SK-N-SH (cell line): ENCODE data around the gene LCP2. TPM values are rescaled to one million over a fixed set of nuclear protein-coding genes. Genes with fewer than 3 reads are reported as not detected.

Experiments
- CTCF ChIA-PET: fragments of 300-600, 350-600 bp; formaldehyde crosslinking; extraction: SDS; loops from one replicate; lab custom pipeline; 2021; lab: Yijun Ruan, JAX
- POLR2A ChIA-PET: fragments of 350-600 bp; sonication (Branson Sonifier 250); formaldehyde crosslinking; extraction: SDS; loops from one replicate; lab custom pipeline; 2020; ENCODE audit warnings: antibody characterized with exemption, inconsistent platforms; lab: Yijun Ruan, JAX
- DNase-seq: peaks from one replicate; pipeline ENCODE4 v3.0.0; 2012
- H2AFZ ChIP-seq: fragments of 200-600 bp; sonication (generic); 2 replicates; pipeline ENCODE4 v1.8.1; 2016; ENCODE audit warnings: antibody characterized with exemption, mild to moderate bottlenecking, low read depth
- H3F3A ChIP-seq: fragments of 200-600 bp; sonication (generic); replicated peaks from 2 replicates; pipeline ENCODE3; 2016; ENCODE audit warnings: antibody characterized with exemption, mild to moderate bottlenecking; ENCODE audit not compliant: insufficient read depth
- H3K27ac ChIP-seq, 2 experiments: fragments of 200-500 bp in 1 of 2; fragments of 200-600 bp in 1 of 2; sonication (Bioruptor generic) in 1 of 2; sonication (generic), shearing (Covaris generic) in 1 of 2; 2 replicates each; pipeline versions ENCODE4 v1.5.1 to v1.6.1; 2014 to 2016; ENCODE audit warnings: low read depth in 2 of 2, inconsistent platforms in 1 of 2, low read length in 1 of 2, mild to moderate bottlenecking in 1 of 2, mixed read lengths in 1 of 2
- H3K27me3 ChIP-seq: fragments of 200-600 bp; sonication (generic), shearing (Covaris generic); 2 replicates; pipeline ENCODE4 v1.6.1; 2016; ENCODE audit warnings: mixed run types; ENCODE audit not compliant: insufficient read depth
- H3K36me3 ChIP-seq, 2 experiments: fragments of 200-500 bp in 1 of 2; fragments of 200-600 bp in 1 of 2; sonication (Bioruptor generic) in 1 of 2; sonication (generic) in 1 of 2; replicated peaks in 1 of 2; 2 replicates each; pipeline versions ENCODE3 to v1.5.1; 2014 to 2016; ENCODE audit warnings: low read length in 1 of 2, mild to moderate bottlenecking in 1 of 2; ENCODE audit not compliant: insufficient read depth in 2 of 2, control insufficient read depth in 1 of 2
- H3K4me1 ChIP-seq, 2 experiments: fragments of 200-500 bp in 1 of 2; fragments of 200-600 bp in 1 of 2; sonication (Bioruptor generic) in 1 of 2; sonication (generic), shearing (Covaris generic) in 1 of 2; 2 replicates each; pipeline versions ENCODE4 v1.5.1 to v1.6.1; 2014 to 2016; ENCODE audit warnings: low read depth in 1 of 2, low read length in 1 of 2, mixed run types in 1 of 2; ENCODE audit not compliant: insufficient read depth in 2 of 2, control insufficient read depth in 1 of 2
- H3K4me2 ChIP-seq: fragments of 200-600 bp; sonication (generic), shearing (Covaris generic); 2 replicates; pipeline ENCODE4 v1.6.1; 2017; ENCODE audit warnings: mixed run types
- H3K4me3 ChIP-seq, 2 experiments: fragments of 200-500 bp in 1 of 2; fragments of 200-600 bp in 1 of 2; sonication (Bioruptor generic) in 1 of 2; sonication (generic), shearing (Covaris generic) in 1 of 2; 2 replicates each; pipeline versions ENCODE4 v1.5.1 to v1.8.1; 2014 to 2016; ENCODE audit warnings: low read depth in 2 of 2, inconsistent platforms in 1 of 2, low read length in 1 of 2, mild to moderate bottlenecking in 1 of 2, mixed read lengths in 1 of 2, moderate library complexity in 1 of 2
- H3K79me2 ChIP-seq: fragments of 200-600 bp; sonication (generic); 2 replicates; pipeline ENCODE4 v1.8.1; 2017; ENCODE audit warnings: mild to moderate bottlenecking; ENCODE audit not compliant: insufficient read depth
- H3K9ac ChIP-seq: fragments of 200-600 bp; sonication (generic); 2 replicates; pipeline ENCODE4 v1.6.1; 2017; ENCODE audit warnings: mixed run types
- H3K9me2 ChIP-seq: fragments of 200-600 bp; sonication (generic); 2 replicates; pipeline ENCODE4 v1.6.1; 2017; ENCODE audit warnings: mixed run types
- H3K9me3 ChIP-seq: fragments of 200-600 bp; sonication (generic); 2 replicates; pipeline ENCODE4 v1.6.1; 2017; ENCODE audit warnings: mixed run types, mild to moderate bottlenecking, moderate library complexity
- H4K20me1 ChIP-seq: fragments of 200-600 bp; sonication (generic); 2 replicates; pipeline ENCODE4 v1.6.1; 2017; ENCODE audit warnings: mild to moderate bottlenecking, mixed run types; ENCODE audit not compliant: insufficient read depth
- CTCF ChIP-seq: fragments of 200-600 bp; sonication (generic); IDR thresholded peaks from 2 replicates; pipeline ENCODE4 v1.6.1; 2017; ENCODE audit warnings: antibody characterized with exemption, mild to moderate bottlenecking, moderate library complexity
- GATA2 ChIP-seq: sonication (generic); formaldehyde crosslinking; IDR thresholded peaks from 2 replicates; pipeline ENCODE4 v1.5.0; 2020; ENCODE audit warnings: mild to moderate bottlenecking, missing genetic modification reagents
- IRF3 ChIP-seq: fragments of 150-350 bp; IDR thresholded peaks from 2 replicates; pipeline ENCODE4 v1.6.1; 2016; ENCODE audit warnings: mild to moderate bottlenecking, low read depth, low read length
- MEF2A ChIP-seq: IDR thresholded peaks from 2 replicates; pipeline ENCODE4 v1.4.0; 2012; ENCODE audit warnings: low read depth, borderline replicate concordance
- MXI1 ChIP-seq: IDR thresholded peaks from 2 replicates; pipeline ENCODE4 v1.6.1; 2012; ENCODE audit warnings: mild to moderate bottlenecking, low read depth, low read length, improper control_type of control experiment
- NRF1 ChIP-seq: IDR thresholded peaks from 2 replicates; pipeline ENCODE4 v1.6.1; 2012; ENCODE audit warnings: low read depth, mild to moderate bottlenecking, low read length
- PBX3 ChIP-seq: IDR thresholded peaks from 2 replicates; pipeline ENCODE4; 2012
- RAD21 ChIP-seq: IDR thresholded peaks from 2 replicates; pipeline ENCODE4 v1.6.1; 2012; ENCODE audit warnings: mild to moderate bottlenecking, low read length
- RCOR1 ChIP-seq: fragments of 150-350 bp; IDR thresholded peaks from 2 replicates; pipeline ENCODE4 v1.6.1; 2017; ENCODE audit warnings: antibody characterized with exemption, low read length
- SIN3A ChIP-seq: IDR thresholded peaks from 2 replicates; pipeline ENCODE4 v1.6.1; 2012; ENCODE audit warnings: low read depth, mild to moderate bottlenecking, low read length, moderate library complexity, borderline replicate concordance
- SMC3 ChIP-seq: IDR thresholded peaks from 2 replicates; pipeline ENCODE4 v1.6.1; 2012; ENCODE audit warnings: low read depth, low read length, improper control_type of control experiment
- TEAD4 ChIP-seq: IDR thresholded peaks from 2 replicates; pipeline ENCODE4 v1.4.0; 2012; ENCODE audit warnings: mild to moderate bottlenecking, borderline replicate concordance; ENCODE audit not compliant: insufficient read depth
- USF1 ChIP-seq: IDR thresholded peaks from 2 replicates; pipeline ENCODE4 v1.4.0; 2012; ENCODE audit warnings: low read depth, borderline replicate concordance
- WGBS: methylation state at CpG from one replicate; pipeline ENCODE4 v1.1.6; 2017; ENCODE audit warnings: low lambda C conversion rate; 5-methylcytosine and 5-hydroxymethylcytosine counted together
- polyA plus RNA-seq, 3 experiments: library from polyadenylated mRNA; depleted of rRNA; stranded (reverse); fragments of >200 nt; gene quantifications; 2 replicates each; pipeline ENCODE4 v1.2.3, GENCODE V29; 2012

Gene LCP2
- polyA plus RNA-seq, 1 of the 3 experiments (the other 2 are of a cell fraction), result not detected

GRCh38 chr5:170267431-170268152 lies 30.0 kb downstream of the LCP2 start:
- H3K4me3 ChIP-seq, result peak overlapping the region in 1 of 2 experiments; percentile 53; a peak in 2 of 4 replicates
- TF ChIP-seq CTCF, result peak; percentile 85
- TF ChIP-seq RCOR1, result no peak
- no peak for TF ChIP-seq PBX3
- TF ChIP-seq GATA2 (CRISPR knock-in tag), result no peak
- no peak for TF ChIP-seq IRF3
- TF ChIP-seq RAD21, result peak; percentile 76
- TF ChIP-seq USF1, result no peak
- TF ChIP-seq NRF1, result no peak
- TF ChIP-seq TEAD4, result no peak
- TF ChIP-seq SMC3, result peak; percentile 73
- TF ChIP-seq SIN3A, result no peak
- no peak for TF ChIP-seq MEF2A
- TF ChIP-seq MXI1, result no peak
- TF ChIP-seq, all 33 proteins: peak for 3
- H3F3A ChIP-seq, result no peaks in the 10 kb centered on the region
- ChIA-PET CTCF (interaction anchor here (0.6 to 5.4 kb wide), 31 partner anchors 9 to 1926 kb away, joined by 3 to 70 read pairs (median 4); no protein-coding TSS in a partner anchor), POLR2A (no interaction called here)
- no peaks in the 10 kb centered on the region for H3K9me2 ChIP-seq
- no peaks in the 10 kb centered on the region for H3K36me3 ChIP-seq
- H2AFZ ChIP-seq, result no peak overlapping the region
- peak; percentile 84 for DNase-seq
- no peaks in the 10 kb centered on the region for H3K9me3 ChIP-seq
- no peak overlapping the region for H3K27ac ChIP-seq
- no peaks in the 10 kb centered on the region for H4K20me1 ChIP-seq
- peaks cover 0 to 10% of the 10 kb centered on the region in 2 experiments; a peak in 1 of 4 replicates for H3K4me1 ChIP-seq
- H3K79me2 ChIP-seq, result no peaks in the 10 kb centered on the region
- H3K9ac ChIP-seq, result no peak overlapping the region
- 23% methylated on average over 16 of the region's 16 CpGs for WGBS
- H3K4me2 ChIP-seq, result peak overlapping the region; percentile 48
- peaks cover 3% of the 10 kb centered on the region; the same call in 1 of the 2 replicates for H3K27me3 ChIP-seq
